SK-N-MC (cell line): ENCODE measurements around the gene PROM2.

Experiments used
- EZH2 ChIP-seq: fragments of 200-600 bp; sonication (generic); IDR thresholded peaks from one replicate; pipeline ENCODE4 v1.6.1; 2017; ENCODE audit warnings: antibody characterized with exemption
- POLR2AphosphoS5 ChIP-seq: IDR thresholded peaks from 2 replicates; pipeline ENCODE4 v1.6.1; 2012; ENCODE audit warnings: mild to moderate bottlenecking, low read depth, low read length, borderline replicate concordance

DNA sequence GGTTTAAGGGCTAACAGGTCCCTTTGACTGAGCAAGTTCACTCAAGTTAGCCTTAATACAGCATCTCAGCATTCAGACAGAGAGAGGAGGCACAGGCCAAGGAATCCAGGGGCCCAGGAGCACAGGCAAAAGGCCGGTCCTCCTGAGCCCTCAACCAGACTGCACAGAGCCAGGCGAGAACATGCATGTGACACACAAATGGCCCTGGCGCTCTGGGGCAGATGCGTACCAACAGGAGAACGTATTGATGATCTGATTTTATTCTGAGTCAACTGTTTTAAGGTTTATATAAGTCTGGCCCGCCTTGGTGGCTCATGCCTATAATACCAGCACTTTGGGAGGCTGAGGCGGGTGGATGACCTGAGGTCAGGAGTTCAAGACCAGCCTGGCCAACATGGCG, 57.8 kb downstream of the PROM2 start:
- TF ChIP-seq EZH2: no peak
- no peak for TF ChIP-seq POLR2AphosphoS5
